Naive thymus-derived CD8-positive, alpha-beta T cell (primary cell): ENCODE data around the gene GOLGB1. TPM values are rescaled to one million over a fixed set of nuclear protein-coding genes. Genes with fewer than 3 reads are reported as not detected.

Source experiments
- ATAC-seq, 2 donors: fragments of 150-1000 bp; cut with Tn5 transposase in 1 of 2; sonication (Bioruptor Pico), chemical (Tn5 transposase) in 1 of 2; 1 replicate in 1 of 2; 2 replicates in 1 of 2; pipeline ENCODE4 v1.10.0; 2021; ENCODE audit warnings: mild to moderate bottlenecking in 2 of 2, moderate library complexity in 2 of 2
- POLR2A ChIA-PET: fragments of 350-600 bp; sonication (Branson Sonifier 250); formaldehyde crosslinking; loops from one replicate; lab custom pipeline; 2021; ENCODE audit warnings: antibody characterized with exemption; lab: Charles Lee
- DNase-seq, 10 donors: peaks; one replicate each; pipeline versions ENCODE4 v3.0.0 to v3.0.0-alpha.2; 2020 to 2022
- H3K27ac Mint-ChIP-seq, 10 donors: one replicate each; pipeline ENCODE4 v1.8.0; 2020 to 2022; ENCODE audit warnings: mild to moderate bottlenecking in 10 of 10, mixed read lengths in 10 of 10, moderate library complexity in 4 of 10, inconsistent platforms in 1 of 10
- H3K27me3 Mint-ChIP-seq, 5 donors: one replicate each; pipeline ENCODE4 v1.8.0; 2021 to 2022; ENCODE audit warnings: mixed read lengths in 5 of 5
- H3K36me3 Mint-ChIP-seq, 3 donors: one replicate each; pipeline ENCODE4 v1.8.0; 2020 to 2022; ENCODE audit warnings: mixed read lengths in 3 of 3, mild to moderate bottlenecking in 2 of 3, inconsistent platforms in 1 of 3
- H3K4me1 Mint-ChIP-seq, 4 donors: one replicate each; pipeline ENCODE4 v1.8.0; 2021 to 2022; ENCODE audit warnings: mixed read lengths in 4 of 4
- H3K4me3 Mint-ChIP-seq, 10 donors: one replicate each; pipeline ENCODE4 v1.8.0; 2020 to 2022; ENCODE audit warnings: mild to moderate bottlenecking in 10 of 10, mixed read lengths in 10 of 10, moderate library complexity in 6 of 10, inconsistent platforms in 1 of 10
- H3K9me3 Mint-ChIP-seq, 9 donors: one replicate each; pipeline ENCODE4 v1.8.0; 2020 to 2022; ENCODE audit warnings: mixed read lengths in 9 of 9, mild to moderate bottlenecking in 3 of 9, inconsistent platforms in 1 of 9, moderate library complexity in 1 of 9
- polyA plus RNA-seq, 3 donors: library from polyadenylated mRNA; unstranded; fragments of 300-500 nt; fragmentation: Illumina TruSeq; gene quantifications; one replicate each; pipeline ENCODE4 v1.2.3, GENCODE V29; 2021
- total RNA-seq, 8 experiments: library from RNA in 2 of 8; stranded (reverse) in 2 of 8; gene quantifications; one replicate each; pipeline ENCODE4 v1.2.3 and lab custom pipeline; 2021 to 2026

The GOLGB1 gene
- total and polyA plus RNA-seq, 5 experiments from 2014 or later: 1.7 to 38.4 (median 8.2) TPM

DNA sequence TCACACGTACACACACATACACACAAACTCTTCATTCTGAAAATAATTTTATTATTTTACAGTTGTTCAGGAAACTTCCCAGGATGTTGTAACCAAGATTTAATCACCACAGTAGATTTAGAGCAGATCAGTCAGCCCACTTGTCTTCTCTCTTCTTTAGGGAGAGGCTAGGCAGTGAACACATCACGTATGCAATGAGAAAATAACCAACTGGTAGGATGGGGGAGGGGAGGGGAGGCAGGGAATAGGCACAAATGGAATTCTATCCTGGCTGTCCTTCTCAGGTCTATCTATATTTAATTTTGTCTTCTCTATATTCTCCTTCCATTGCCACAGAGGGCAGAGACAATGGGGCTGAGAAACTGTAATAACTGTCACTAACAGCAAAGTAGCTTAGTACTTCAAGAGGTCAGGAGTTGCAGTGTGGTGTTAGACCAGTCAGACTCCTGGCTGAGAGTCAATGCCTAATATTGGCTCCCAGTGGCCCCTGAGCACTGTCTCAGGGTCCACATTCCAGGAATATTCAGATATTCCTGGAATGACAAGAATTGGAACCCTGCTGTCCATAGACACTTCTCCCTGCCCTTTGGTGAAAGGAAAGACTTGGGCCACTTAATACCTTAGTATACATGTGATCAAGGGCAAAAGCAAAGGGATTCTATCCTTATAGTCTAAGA, 86.2 kb downstream of the GOLGB1 start:
- POLR2A ChIA-PET: no interaction called here
- H3K27ac Mint-ChIP-seq: peak overlapping the region in 7 of 10 donors; percentile 26 to 100 (median 60)
- no peak for DNase-seq
- no peaks in the 10 kb centered on the region for H3K27me3 Mint-ChIP-seq
- no peak for ATAC-seq
- peaks cover 18 to 37% (median 35%) of the 10 kb centered on the region in 4 donors for H3K4me1 Mint-ChIP-seq
- H3K4me3 Mint-ChIP-seq: no peak overlapping the region
- H3K9me3 Mint-ChIP-seq: peaks cover 0 to 7% (median 0%) of the 10 kb centered on the region in 9 donors
- peaks cover 0 to 62% (median 44%) of the 10 kb centered on the region in 3 donors for H3K36me3 Mint-ChIP-seq

DNA sequence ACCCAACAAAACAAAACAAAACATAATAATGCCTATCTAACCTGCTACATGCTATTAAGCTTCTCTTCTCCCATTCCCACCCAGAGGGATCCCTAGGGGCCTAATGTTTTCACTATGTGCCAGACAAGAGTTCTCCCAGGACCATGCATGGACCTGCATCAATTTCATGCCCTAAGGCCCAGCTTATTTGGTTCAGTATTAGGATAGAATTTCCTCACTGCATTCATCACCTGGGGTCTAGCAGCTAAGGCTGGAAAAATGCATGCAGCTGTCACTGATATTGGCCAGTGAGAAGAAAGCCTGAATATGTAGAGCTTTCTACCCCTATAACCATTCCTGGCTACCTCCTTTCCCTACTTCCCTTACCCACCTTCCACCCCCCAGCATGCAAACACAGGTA, 86.8 kb downstream of the GOLGB1 start:
- peak overlapping the region in 7 of 10 donors; percentile 46 to 100 (median 81) for H3K27ac Mint-ChIP-seq
- no peaks in the 10 kb centered on the region for H3K27me3 Mint-ChIP-seq
- H3K36me3 Mint-ChIP-seq: peaks cover 0 to 62% (median 45%) of the 10 kb centered on the region in 3 donors
- POLR2A ChIA-PET: no interaction called here
- ATAC-seq (no peak), DNase-seq (no peak)
- H3K4me3 Mint-ChIP-seq: no peak overlapping the region
- H3K9me3 Mint-ChIP-seq: peaks cover 0 to 7% (median 0%) of the 10 kb centered on the region in 9 donors
- H3K4me1 Mint-ChIP-seq: peaks cover 23 to 43% (median 41%) of the 10 kb centered on the region in 4 donors

DNA sequence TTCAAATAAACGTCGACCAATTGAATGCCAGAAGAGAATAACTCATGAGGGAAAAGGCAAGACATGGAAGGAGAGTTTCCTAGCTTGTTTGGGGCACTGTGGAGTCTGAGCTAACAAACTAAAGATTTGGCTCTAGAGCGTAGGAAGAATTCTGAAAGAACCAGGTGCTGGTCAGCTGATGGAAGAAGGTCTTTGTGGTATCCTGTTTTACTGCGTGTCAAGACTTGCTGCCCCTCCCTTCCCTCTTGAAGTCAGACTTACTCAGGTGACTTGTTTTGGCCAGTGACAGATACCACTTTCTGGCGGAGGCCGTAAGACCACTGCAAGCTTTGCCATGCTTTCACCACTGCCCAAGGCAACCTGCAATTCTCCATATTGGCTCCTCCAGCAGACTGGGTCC, 88.2 kb downstream of the GOLGB1 start:
- POLR2A ChIA-PET: interaction anchor here (0.6 to 2.5 kb wide), 7 partner anchors 89 to 1019 kb away, joined by 3 to 14 read pairs (median 4); partner anchors contain the start of genes EAF2, FAM162A, GOLGB1 and IQCB1
- Mint-ChIP-seq H3K4me3 (peak overlapping the region in 9 of 10 donors; percentile 16 to 99 (median 94)), H3K9me3 (peaks cover 0 to 7% (median 0%) of the 10 kb centered on the region in 9 donors), H3K4me1 (peaks cover 32 to 56% (median 54%) of the 10 kb centered on the region in 4 donors), H3K36me3 (peaks cover 9 to 62% (median 43%) of the 10 kb centered on the region in 3 donors), H3K27me3 (no peaks in the 10 kb centered on the region), H3K27ac (peak overlapping the region; percentile 97 to 100 (median 99))
- no peak for DNase-seq
- ATAC-seq: no peak

- peak; percentile 84 to 85 for ATAC-seq
- Mint-ChIP-seq H3K4me3 (peak within 1 kb of the TSS; percentile 92 to 99 (median 96)), H3K27ac (peak within 1 kb of the TSS; percentile 97 to 100 (median 99)), H3K4me1 (peaks cover 34 to 62% (median 61%) of the 10 kb centered on the region in 4 donors), H3K9me3 (peaks cover 0 to 7% (median 0%) of the 10 kb centered on the region in 9 donors), H3K36me3 (peaks cover 15 to 61% (median 41%) of the 10 kb centered on the region in 3 donors), H3K27me3 (no peaks in the 10 kb centered on the region)
- POLR2A ChIA-PET: interaction anchor here (0.6 to 2.5 kb wide), 11 partner anchors 10 to 1020 kb away, joined by 3 to 14 read pairs (median 3); partner anchors contain the start of genes EAF2, FAM162A, GOLGB1 and IQCB1
- DNase-seq: peak; percentile 47 to 86 (median 74)
Measured at GRCh38 chr3:121660356-121661171, 89.0 kb downstream of the GOLGB1 start, which contains the start of gene HCLS1. Gene HCLS1, minus strand, starts transcription at chr3:121660903. Its CDS starts 2,556 bp downstream, at chr3:121658347.

GRCh38 chr3:121659586-121659985, 90.0 kb downstream of the GOLGB1 start:
- Mint-ChIP-seq H3K9me3 (peaks cover 0 to 7% (median 0%) of the 10 kb centered on the region in 9 donors), H3K4me3 (peak overlapping the region; percentile 92 to 99 (median 96)), H3K27ac (peak overlapping the region; percentile 97 to 100 (median 99)), H3K36me3 (peaks cover 15 to 61% (median 36%) of the 10 kb centered on the region in 3 donors), H3K27me3 (no peaks in the 10 kb centered on the region), H3K4me1 (peaks cover 35 to 70% (median 66%) of the 10 kb centered on the region in 4 donors)
- peak in 1 of 10 donors; percentile 1 for DNase-seq
- no peak for ATAC-seq
- POLR2A ChIA-PET: interaction anchor here (1.2 to 2.5 kb wide), 4 partner anchors 9 to 113 kb away, joined by 3 to 14 read pairs (median 6); partner anchors contain the start of genes GOLGB1 and POLQ

DNA sequence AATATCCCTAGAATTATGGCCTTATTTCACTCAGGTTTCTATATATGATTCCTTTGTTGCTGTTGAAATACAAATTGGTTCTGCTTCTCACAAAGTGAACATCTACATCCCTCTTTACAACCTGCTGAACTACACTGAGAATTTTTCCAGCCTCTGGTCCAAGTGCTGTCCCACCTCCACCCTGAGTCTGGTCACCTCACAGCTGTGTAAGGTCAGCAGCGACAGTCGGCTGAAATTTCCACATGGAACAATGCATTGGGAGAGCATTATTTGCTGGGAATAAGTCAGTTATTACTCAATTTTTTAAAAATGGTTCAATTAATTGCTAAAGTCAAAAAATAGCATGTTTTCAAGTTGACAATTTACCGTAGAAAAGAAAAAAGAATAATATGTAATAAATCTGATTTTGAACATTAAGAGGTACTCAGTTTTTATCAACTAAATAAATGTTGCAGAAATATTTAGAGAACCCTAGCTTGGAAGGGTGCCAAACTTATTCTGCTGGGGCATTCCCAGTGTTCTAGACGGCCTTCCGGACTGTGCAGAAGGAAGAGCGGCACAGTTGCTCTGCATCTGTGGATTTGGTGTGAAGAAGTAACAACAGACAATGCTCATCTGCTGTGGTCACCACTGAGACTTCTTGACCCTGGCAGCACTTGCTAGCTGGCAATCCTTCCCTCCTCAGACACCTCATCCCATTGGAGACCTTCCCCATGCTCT, 90.7 kb downstream of the GOLGB1 start:
- Mint-ChIP-seq H3K9me3 (peaks cover 0 to 7% (median 0%) of the 10 kb centered on the region in 9 donors), H3K27me3 (no peaks in the 10 kb centered on the region), H3K27ac (peak overlapping the region; percentile 97 to 100 (median 99)), H3K4me3 (peak overlapping the region; percentile 92 to 99 (median 96)), H3K4me1 (peaks cover 38 to 77% (median 72%) of the 10 kb centered on the region in 4 donors), H3K36me3 (peaks cover 15 to 61% (median 32%) of the 10 kb centered on the region in 3 donors)
- DNase-seq (no peak), ATAC-seq (no peak)
- POLR2A ChIA-PET: interaction anchor here (1.2 to 1.7 kb wide), 2 partner anchors 8 to 14 kb away, joined by 3 read pairs; no protein-coding TSS in a partner anchor

GRCh38 chr3:121654493-121655385, 94.8 kb downstream of the GOLGB1 start:
- POLR2A ChIA-PET: interaction anchor here (0.7 kb wide), 1 partner anchor 1609 kb away, joined by 8 read pairs; no protein-coding TSS in a partner anchor
- ATAC-seq: peak; percentile 66 to 69
- no peaks in the 10 kb centered on the region for H3K27me3 Mint-ChIP-seq
- peak overlapping the region; percentile 27 to 72 (median 54) for H3K4me3 Mint-ChIP-seq
- H3K36me3 Mint-ChIP-seq: peaks cover 15 to 89% (median 46%) of the 10 kb centered on the region in 3 donors
- peaks cover 32 to 93% (median 80%) of the 10 kb centered on the region in 4 donors for H3K4me1 Mint-ChIP-seq
- no peaks in the 10 kb centered on the region for H3K9me3 Mint-ChIP-seq
- peak overlapping the region; percentile 70 to 95 (median 86) for H3K27ac Mint-ChIP-seq
- DNase-seq: peak in 3 of 10 donors; percentile 7 to 15 (median 12)

GRCh38 chr3:121651684-121652083, 97.9 kb downstream of the GOLGB1 start:
- POLR2A ChIA-PET: no interaction called here
- Mint-ChIP-seq H3K9me3 (no peaks in the 10 kb centered on the region), H3K4me1 (peaks cover 17 to 80% (median 66%) of the 10 kb centered on the region in 4 donors), H3K27ac (peak overlapping the region in 4 of 10 donors; percentile 15 to 56 (median 52)), H3K36me3 (peaks cover 11 to 89% (median 36%) of the 10 kb centered on the region in 3 donors), H3K4me3 (peak overlapping the region in 8 of 10 donors; percentile 3 to 52 (median 34)), H3K27me3 (no peaks in the 10 kb centered on the region)
- DNase-seq (no peak), ATAC-seq (no peak)

DNA sequence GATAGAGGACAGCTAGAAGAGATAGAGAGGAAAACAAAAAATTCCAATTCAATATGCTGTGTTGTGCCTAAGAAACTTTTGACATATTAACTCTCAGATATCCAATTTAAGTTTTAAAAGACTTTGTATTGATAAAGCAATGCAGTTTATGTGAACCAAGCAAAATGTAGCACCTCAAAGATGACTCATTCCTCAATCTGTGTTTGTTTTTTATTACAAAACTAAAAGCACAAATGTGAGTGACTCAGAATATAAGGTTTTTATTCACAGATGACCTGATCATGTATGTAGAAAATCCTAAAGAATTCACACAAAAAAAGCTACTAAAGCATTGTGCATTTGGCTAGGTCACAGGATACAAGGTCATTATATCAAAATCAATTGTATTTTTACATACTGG, 99.9 kb downstream of the GOLGB1 start:
- Mint-ChIP-seq H3K27me3 (no peaks in the 10 kb centered on the region), H3K4me1 (peaks cover 17 to 64% (median 53%) of the 10 kb centered on the region in 4 donors), H3K27ac (peak overlapping the region in 2 of 10 donors; percentile 15 to 66), H3K9me3 (no peaks in the 10 kb centered on the region), H3K36me3 (peaks cover 11 to 80% (median 31%) of the 10 kb centered on the region in 3 donors), H3K4me3 (peak overlapping the region in 2 of 10 donors; percentile 30 to 56)
- POLR2A ChIA-PET: no interaction called here
- ATAC-seq (no peak), DNase-seq (no peak)

GRCh38 chr3:121648219-121648958, 101.2 kb downstream of the GOLGB1 start:
- H3K27ac Mint-ChIP-seq: peak overlapping the region in 4 of 10 donors; percentile 35 to 61 (median 38)
- no peaks in the 10 kb centered on the region for H3K27me3 Mint-ChIP-seq
- no peak overlapping the region for H3K4me3 Mint-ChIP-seq
- no peak for DNase-seq
- peaks cover 13 to 53% (median 41%) of the 10 kb centered on the region in 4 donors for H3K4me1 Mint-ChIP-seq
- POLR2A ChIA-PET: interaction anchor here (0.6 kb wide), 1 partner anchor 860 kb away, joined by 4 read pairs; no protein-coding TSS in a partner anchor
- ATAC-seq: no peak
- no peaks in the 10 kb centered on the region for H3K9me3 Mint-ChIP-seq
- H3K36me3 Mint-ChIP-seq: peaks cover 11 to 81% (median 28%) of the 10 kb centered on the region in 3 donors
